ENCODE results near the gene RASGRP3.

DNA sequence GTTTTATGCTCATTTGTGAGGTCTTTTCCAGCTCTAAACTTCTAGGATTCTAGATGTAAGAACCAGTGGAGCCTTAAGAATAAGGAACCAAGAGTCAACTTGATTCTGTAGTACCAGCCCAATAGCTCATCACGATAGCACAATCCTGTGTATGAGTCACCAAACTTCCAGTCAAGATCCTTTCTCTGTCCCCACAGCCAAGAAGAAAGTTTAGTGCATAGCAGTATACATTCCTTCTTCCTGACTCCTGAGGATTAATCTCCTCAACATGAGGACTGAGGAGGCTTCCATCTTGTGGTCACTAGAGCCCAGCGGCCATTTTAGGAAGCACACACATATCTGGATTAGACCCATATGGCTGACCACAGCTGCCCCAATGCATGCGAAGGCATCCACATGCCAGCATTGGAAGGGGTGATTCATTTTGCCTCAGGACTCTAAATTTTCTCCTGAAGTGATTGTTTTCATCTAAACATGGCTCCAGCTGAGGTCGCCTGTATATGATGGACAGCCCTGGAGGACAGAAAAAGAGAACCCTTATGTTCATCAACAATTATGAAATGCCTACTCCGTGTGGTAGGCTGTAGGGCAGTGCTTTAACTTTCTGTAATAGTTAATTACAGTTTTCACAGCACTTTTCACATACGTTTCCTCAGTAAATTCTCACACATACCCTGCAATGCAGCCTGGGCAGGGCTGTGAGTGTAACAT is 53.5 kb downstream of the RASGRP3 start:
- TF ChIP-seq POLR2A (IDR thresholded peaks at IDR 0.05) = no peak
- TF ChIP-seq, protein P1, sequence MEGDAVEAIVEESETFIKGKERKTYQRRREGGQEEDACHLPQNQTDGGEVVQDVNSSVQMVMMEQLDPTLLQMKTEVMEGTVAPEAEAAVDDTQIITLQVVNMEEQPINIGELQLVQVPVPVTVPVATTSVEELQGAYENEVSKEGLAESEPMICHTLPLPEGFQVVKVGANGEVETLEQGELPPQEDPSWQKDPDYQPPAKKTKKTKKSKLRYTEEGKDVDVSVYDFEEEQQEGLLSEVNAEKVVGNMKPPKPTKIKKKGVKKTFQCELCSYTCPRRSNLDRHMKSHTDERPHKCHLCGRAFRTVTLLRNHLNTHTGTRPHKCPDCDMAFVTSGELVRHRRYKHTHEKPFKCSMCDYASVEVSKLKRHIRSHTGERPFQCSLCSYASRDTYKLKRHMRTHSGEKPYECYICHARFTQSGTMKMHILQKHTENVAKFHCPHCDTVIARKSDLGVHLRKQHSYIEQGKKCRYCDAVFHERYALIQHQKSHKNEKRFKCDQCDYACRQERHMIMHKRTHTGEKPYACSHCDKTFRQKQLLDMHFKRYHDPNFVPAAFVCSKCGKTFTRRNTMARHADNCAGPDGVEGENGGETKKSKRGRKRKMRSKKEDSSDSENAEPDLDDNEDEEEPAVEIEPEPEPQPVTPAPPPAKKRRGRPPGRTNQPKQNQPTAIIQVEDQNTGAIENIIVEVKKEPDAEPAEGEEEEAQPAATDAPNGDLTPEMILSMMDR (IDR thresholded peaks at IDR 0.05) = no peak

All from lower leg skin (tissue), 3 donors.